HG03280 (cell line): ENCODE data around the gene SGO2.

Source experiments
- ATAC-seq: cut with Tn5 transposase; IDR thresholded peaks from one replicate; pipeline ENCODE4 v1.9.1; 2021; ENCODE audit warnings: mild to moderate bottlenecking, moderate library complexity; ENCODE audit not compliant: unreplicated experiment

SGO2 gene

GRCh38 chr2:200525882-200526651 is at the start of gene SGO2:
Gene SGO2 (plus strand): TSS chr2:200526207. CDS start chr2:200532976, 6,769 bp downstream.
- ATAC-seq, result peak; percentile 100

GRCh38 chr2:200476836-200477235 is 49.2 kb upstream of the SGO2 start:
- ATAC-seq, result no peak

- no peak for ATAC-seq
These were observed 48.3 kb upstream of the SGO2 start for GRCh38 chr2:200477667-200478131.

- no peak for ATAC-seq
These were observed 46.2 kb upstream of the SGO2 start for GRCh38 chr2:200479692-200480265.

- no peak for ATAC-seq
These were observed 43.8 kb upstream of the SGO2 start for GRCh38 chr2:200482194-200482593.

- ATAC-seq, result peak; percentile 64
These were observed 42.2 kb upstream of the SGO2 start for GRCh38 chr2:200483729-200484198.

- ATAC-seq, result no peak
These were observed 41.1 kb upstream of the SGO2 start for GRCh38 chr2:200484934-200485333.

- no peak for ATAC-seq
These were observed 39.5 kb upstream of the SGO2 start for GRCh38 chr2:200486529-200486928.

DNA sequence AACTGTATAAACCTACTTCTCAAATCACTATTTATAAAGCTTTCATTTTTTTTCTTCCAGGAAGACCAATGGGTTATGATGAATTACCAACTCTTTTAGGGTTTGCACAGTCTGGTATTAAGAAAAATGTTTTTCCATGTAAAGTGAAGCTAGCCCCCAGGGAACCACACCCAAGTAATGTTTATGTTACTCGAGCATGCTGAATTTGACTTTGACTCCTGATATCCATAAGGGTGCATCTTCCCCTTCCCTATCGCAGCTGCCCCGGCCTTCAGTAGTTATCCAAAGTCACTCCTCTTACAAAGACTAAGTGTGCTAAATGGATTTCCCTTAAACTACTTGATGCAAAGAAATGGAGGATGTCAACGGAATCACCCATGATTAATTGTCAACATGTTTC is 37.8 kb upstream of the SGO2 start:
- ATAC-seq, result no peak

DNA sequence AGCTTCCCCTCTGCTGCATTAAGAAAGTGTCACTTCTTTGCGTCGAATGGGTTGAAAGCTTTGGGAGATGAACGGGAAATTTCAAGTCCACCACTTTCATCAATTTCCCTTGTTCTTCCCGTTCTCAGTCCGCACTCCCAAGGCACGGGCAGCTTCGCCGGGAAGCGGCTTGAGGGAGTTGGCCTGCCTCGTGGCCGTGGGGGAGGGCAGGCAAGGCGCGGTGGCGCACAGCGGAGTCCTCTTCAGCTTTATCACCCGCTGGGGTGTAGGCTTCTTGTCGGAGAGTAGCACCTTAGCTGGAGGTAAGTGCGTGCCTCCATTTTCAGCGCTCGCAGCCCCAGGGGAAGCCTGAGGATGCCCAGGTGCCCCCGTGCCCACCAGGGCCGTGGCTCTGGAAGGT is 36.0 kb upstream of the SGO2 start:
- ATAC-seq, result no peak

DNA sequence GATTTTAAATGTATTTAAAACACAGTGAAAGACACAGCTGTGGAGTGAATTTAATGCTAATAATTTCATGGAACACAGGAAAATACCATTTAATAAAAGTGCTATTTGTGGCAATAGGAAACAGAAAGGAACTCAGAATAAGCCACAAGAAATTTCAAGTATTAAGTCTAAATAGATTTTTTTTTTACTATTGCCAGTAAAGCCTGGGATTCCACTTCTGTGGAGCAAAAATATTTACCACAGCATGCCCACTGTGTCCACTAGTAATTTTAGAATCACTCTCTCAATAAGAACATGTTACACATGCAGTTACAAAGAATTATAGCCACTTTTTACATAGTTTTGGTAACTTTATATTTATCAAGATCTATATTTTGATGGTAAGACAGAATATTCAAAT is 33.4 kb upstream of the SGO2 start:
- no peak for ATAC-seq

DNA sequence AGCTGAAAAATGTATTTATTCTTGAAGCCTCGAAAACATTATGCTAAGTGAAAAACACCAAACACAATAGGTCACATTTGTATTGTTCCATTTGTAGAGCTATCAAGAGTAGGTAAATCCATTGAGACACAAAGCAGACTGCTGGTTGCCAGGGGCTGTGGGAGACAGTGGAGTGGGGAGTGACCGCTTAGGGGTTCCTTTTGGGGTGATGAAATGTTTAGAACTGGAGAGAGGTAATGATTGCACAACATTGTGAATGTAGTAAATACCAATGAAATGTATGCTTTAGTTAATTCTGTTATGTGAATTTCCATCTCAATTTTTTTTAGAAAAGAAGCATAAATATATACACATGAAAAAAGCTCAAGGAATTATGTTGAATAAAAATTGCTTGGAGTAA is 32.0 kb upstream of the SGO2 start:
- no peak for ATAC-seq

DNA sequence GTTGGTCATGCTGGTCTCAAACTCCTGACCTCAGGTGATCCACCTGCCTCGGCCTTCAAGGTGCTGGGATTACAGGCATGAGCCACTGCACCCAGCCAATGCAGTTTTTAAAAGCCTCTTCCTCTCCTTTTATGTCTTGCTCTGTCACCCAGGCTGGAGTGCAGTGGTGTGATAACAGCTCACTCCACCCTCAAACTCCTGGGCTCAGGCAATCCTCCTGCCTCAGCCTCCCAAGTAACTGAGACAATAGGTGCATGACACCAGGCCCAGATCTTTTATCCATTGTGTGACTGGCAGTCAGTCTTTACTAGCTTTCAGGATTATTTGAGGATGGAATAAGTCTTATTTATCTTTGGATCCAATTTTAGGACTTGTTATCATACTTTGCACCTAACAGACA is 29.3 kb upstream of the SGO2 start:
- no peak for ATAC-seq

DNA sequence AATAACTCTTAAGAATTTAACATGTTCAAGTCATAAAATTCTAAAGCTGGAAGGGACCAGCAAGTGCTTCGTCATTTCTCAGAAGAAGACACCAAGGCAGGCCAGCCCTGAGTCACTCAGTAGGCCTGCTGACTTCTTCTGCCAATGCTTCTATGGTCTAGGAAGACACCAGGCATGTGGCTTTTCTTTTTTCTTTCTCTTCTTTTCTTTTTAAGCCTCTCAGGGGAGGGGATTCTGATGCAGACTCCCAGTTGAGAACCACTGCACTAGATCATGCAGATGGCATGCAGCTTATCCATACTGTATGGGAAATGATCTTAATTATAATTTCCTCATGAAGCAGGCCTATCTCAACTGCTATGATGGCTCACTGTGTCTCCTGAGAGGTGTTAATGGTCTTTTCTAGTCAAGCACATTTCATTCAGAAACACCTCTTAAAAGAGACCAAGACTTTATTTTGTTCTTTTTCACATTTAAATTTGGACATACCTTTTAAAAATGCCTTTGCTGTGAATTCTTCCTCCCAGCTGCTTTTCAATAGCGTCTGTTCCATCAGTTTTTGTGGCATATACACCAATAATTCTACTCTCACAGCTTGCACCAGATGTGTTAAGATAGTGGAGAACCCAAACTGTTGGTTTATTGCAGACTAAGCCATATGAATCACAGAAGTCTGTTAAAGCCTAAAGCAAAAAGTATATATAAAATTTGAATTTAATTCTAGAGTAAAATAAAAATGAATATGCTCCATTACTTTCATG is 27.4 kb upstream of the SGO2 start:
- ATAC-seq, result no peak

DNA sequence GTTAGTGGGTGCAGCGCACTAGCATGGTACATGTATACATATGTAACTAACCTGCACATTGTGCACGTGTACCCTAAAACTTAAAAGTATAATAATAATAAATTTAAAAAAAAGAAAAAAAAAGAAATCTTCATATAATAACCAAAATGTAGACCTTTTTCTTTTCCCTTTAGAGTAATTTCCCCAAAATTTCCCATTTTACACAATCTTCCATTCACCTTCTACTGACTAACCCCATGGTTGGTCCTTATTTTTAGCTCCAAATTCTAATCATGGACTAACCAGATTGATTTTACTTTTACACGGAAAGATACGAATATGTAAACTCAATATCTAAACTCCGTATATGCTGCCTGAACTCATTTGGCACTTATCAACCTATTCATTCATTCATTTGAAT is 23.8 kb upstream of the SGO2 start:
- ATAC-seq, result no peak

DNA sequence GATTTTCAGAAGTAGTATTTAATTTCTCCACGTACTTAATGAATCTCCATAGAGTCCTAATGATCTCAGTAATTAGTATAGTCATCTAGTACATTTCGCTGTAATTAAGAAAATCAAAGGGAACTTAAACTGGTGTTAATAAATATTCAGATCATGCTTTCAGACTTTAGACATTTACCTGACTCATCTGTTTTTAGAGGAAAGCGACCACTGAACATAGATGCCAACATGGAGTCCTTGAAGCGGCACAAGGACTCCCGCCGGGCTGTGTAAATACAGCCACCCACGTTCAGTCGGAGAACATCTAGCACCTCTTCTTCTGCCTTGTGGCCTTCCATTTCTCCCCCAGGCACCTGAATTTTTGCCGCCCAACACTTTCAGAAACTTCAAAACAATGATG is 19.3 kb upstream of the SGO2 start:
- ATAC-seq, result no peak

GRCh38 chr2:200507179-200507578 is 18.8 kb upstream of the SGO2 start:
- ATAC-seq, result no peak

GRCh38 chr2:200509235-200509611 is 16.8 kb upstream of the SGO2 start:
- ATAC-seq, result no peak

- ATAC-seq, result peak; percentile 100
These were observed 16.2 kb upstream of the SGO2 start, which contains the start of gene KCTD18 for GRCh38 chr2:200509612-200510433. Gene KCTD18 (minus strand): TSS chr2:200510068. CDS start chr2:200507016, 3,052 bp downstream.

DNA sequence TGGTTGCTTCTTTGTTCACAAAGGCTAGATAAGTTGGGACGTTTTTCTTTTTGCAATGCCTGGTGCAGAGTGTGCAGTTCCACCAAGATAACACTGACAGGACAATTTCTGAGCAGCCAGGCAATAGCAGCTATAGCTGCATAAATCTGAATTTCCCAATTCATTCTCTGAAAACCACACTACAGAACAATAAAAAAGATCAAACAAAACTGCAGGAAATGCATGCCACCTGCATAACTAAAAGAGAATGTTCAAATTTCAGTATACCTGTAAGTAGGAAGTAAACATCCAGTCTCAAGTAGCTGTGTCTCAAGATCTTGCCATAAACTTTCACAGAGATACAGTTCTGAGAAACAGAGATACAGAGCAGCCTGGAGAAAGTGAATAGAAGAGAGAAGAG is 10.9 kb upstream of the SGO2 start:
- no peak for ATAC-seq

DNA sequence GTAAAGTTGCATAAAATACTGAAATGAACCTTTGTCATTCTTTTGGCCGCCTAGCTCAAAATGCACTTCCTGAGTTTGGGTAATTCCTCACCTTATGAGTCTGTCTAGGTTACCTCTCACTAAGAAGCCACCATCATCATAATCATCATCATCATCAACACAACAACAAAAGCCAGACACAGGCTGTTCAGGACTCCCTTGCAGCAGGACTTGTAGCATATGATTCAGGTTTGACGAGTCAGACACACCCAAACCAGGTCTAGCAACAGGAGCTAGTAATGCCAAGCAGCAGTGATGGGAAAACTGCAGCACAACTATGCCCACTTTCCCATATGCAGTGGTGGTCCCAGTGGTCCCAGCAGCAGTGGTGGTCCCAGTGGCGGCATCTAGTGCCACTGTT is 2.8 kb upstream of the SGO2 start:
- ATAC-seq, result no peak
